Left ventricle myocardium inferior (tissue), 1 donor: ENCODE results near the gene TMEM238. TPM values are rescaled to one million over a fixed set of nuclear protein-coding genes. Genes with fewer than 3 reads are reported as not detected.

Experiments
- DNase-seq: peaks from one replicate; pipeline ENCODE4 v3.0.0-alpha.2; 2020
- H3K27ac ChIP-seq: fragments of 200-600 bp; replicated peaks from 2 replicates; pipeline ENCODE4 v1.8.0; 2021
- H3K27me3 ChIP-seq: fragments of 200-600 bp; 2 replicates; pipeline ENCODE4 v1.8.0; 2021; ENCODE audit warnings: low read depth
- H3K36me3 ChIP-seq: fragments of 200-600 bp; 2 replicates; pipeline ENCODE4 v1.8.0; 2021
- H3K4me1 ChIP-seq: fragments of 200-600 bp; 2 replicates; pipeline ENCODE4 v1.8.0; 2021
- H3K4me3 ChIP-seq: fragments of 200-600 bp; 2 replicates; pipeline ENCODE4 v1.8.0; 2021; ENCODE audit warnings: mild to moderate bottlenecking, moderate library complexity
- H3K9me3 ChIP-seq: fragments of 200-600 bp; replicated peaks from 2 replicates; pipeline ENCODE4 v1.8.0; 2021
- intact Hi-C: fragments of 100-400 bp; cut with micrococcal nuclease; formaldehyde crosslinking; loops from one replicate; pipeline ENCODE4 v1.11.0; 2022
- total RNA-seq: library from RNA; stranded (reverse); fragmentation: NEBNext Ultra II Directional; extraction: Animal tissue kit (Norgen Biotek cat#: 25700); gene quantifications from one replicate; pipeline ENCODE4 v1.2.1, GENCODE V29; 2021
- TF ChIP-seq, protein P1 (sequence below): fragments of 200-600 bp; IDR thresholded peaks from 2 replicates; pipeline ENCODE4 v1.8.0; 2021; ENCODE audit warnings: antibody characterized with exemption, mild to moderate bottlenecking, borderline replicate concordance
- donor health status: DM: no; HTN: yes; CAD: no; lungs with severe emphysema.

The TMEM238 gene
- total RNA-seq, 1 donor from 2014 or later = 0.69 TPM

DNA sequence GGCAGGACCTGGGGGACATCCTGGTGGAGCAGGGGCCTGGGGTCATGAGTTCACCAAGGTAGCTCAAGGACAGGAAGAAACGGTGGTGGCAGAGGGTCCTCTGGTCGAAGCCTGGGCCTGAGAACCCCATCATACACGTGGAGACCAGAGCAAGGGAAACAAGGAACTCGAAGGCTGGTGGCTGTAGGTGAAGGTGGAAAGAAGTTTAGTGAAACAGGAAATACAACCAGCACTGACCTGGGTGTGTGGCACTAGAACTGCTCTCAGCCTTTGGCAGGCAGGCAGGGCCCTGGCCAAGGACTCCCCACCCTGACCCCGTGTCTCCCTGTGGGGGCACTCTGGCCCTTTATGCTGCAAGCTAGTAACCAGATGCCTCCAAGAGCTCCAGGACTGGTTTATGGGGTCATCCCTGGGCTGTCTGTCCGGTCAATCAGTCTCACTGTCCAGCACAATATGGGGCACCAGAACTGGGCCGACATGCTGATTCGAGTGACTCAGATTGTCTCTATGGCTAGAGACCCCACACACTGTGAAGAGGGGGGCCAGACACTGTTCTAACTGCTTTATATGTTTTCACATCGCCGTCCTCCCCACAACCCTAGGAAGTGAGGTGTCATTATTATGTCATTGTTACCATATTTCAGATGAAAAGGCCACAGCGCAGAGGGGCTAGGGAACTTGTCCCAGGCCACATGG lies 33.3 kb downstream of the TMEM238 start:
- Histone ChIP-seq H3K36me3 (peaks cover 8% of the 10 kb centered on the region), H3K27ac (no peak overlapping the region), H3K27me3 (peaks cover 60% of the 10 kb centered on the region), H3K4me3 (no peak overlapping the region), H3K9me3 (no peaks in the 10 kb centered on the region), H3K4me1 (peaks cover 19% of the 10 kb centered on the region)
- DNase-seq = no peak
- intact Hi-C loops = no loop called here
- TF ChIP-seq, protein P1, sequence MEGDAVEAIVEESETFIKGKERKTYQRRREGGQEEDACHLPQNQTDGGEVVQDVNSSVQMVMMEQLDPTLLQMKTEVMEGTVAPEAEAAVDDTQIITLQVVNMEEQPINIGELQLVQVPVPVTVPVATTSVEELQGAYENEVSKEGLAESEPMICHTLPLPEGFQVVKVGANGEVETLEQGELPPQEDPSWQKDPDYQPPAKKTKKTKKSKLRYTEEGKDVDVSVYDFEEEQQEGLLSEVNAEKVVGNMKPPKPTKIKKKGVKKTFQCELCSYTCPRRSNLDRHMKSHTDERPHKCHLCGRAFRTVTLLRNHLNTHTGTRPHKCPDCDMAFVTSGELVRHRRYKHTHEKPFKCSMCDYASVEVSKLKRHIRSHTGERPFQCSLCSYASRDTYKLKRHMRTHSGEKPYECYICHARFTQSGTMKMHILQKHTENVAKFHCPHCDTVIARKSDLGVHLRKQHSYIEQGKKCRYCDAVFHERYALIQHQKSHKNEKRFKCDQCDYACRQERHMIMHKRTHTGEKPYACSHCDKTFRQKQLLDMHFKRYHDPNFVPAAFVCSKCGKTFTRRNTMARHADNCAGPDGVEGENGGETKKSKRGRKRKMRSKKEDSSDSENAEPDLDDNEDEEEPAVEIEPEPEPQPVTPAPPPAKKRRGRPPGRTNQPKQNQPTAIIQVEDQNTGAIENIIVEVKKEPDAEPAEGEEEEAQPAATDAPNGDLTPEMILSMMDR = no peak

DNA sequence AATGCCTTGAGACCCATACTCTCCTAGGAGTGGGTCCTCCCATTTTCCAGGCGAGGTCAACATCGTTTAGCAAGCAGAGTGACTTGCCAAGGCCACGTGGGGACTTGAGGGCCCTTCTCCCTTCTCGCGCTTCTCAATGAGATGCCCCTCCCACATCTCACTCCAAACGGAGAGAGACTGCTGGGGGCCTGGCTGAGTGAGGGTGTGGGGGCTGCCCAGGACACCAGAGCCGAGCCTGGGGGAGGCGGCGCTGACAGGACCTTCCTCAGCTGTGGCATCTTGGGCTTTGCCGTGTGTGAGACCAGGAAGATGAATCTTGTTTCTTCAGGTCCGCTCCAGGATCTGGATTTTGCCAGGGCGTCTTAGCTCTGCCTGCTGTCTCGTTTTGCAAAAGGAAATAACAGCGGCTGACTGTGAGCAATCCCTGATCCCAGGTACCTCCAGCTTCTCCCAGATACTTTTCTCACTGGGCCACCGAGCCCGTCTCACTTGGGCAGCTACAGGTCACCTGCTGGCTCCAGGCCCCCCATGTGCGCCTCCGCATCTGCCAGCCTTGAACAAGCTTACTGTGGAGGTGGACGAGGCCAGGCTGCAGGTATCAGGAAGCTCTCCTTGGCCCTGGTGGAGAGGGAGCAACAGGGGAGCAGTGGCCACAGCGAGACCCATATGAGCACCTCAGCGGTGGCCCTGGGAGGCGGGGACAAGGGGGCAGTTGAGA lies 35.6 kb downstream of the TMEM238 start:
- peaks cover 13% of the 10 kb centered on the region for H3K36me3 ChIP-seq
- no peak overlapping the region for H3K27ac ChIP-seq
- intact Hi-C loops = no loop called here
- H3K4me3 ChIP-seq = no peak overlapping the region
- no peak for DNase-seq
- TF ChIP-seq, protein P1 = no peak
- peaks cover 38% of the 10 kb centered on the region for H3K27me3 ChIP-seq
- H3K9me3 ChIP-seq = no peaks in the 10 kb centered on the region
- H3K4me1 ChIP-seq = peaks cover 5% of the 10 kb centered on the region

DNA sequence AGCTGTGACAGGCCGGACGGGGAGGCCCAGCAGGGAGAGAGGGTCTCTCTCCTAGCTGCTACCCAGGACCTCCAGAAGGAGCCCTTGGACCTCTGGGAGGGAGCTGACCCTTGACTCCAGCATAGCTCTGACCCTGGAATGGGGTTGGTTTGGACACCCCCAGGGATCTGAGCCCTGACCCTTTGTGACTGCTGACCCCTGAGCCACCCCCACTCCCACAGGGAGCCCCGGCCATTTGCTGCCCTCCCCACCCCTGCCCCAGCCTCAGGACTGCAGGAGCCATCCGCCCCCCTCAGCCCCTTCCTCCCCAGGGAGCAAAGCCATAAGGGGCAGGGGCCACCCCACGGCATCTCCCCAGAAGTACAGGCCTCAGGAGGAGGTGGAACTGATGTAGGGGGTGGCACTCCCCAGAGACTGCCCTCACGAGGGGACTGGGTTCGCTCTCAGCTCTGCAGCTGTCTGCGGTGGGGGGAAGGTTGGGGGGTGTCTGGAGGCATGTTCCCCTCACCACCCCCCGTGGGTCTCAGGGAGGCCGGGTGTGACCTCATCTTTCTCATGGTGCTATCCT lies 36.6 kb downstream of the TMEM238 start:
- Histone ChIP-seq H3K4me3 (no peak overlapping the region), H3K9me3 (no peaks in the 10 kb centered on the region), H3K27me3 (peaks cover 28% of the 10 kb centered on the region), H3K27ac (no peak overlapping the region), H3K4me1 (no peaks in the 10 kb centered on the region), H3K36me3 (peaks cover 23% of the 10 kb centered on the region)
- intact Hi-C loops = no loop called here
- DNase-seq = no peak
- TF ChIP-seq, protein P1 = no peak

DNA sequence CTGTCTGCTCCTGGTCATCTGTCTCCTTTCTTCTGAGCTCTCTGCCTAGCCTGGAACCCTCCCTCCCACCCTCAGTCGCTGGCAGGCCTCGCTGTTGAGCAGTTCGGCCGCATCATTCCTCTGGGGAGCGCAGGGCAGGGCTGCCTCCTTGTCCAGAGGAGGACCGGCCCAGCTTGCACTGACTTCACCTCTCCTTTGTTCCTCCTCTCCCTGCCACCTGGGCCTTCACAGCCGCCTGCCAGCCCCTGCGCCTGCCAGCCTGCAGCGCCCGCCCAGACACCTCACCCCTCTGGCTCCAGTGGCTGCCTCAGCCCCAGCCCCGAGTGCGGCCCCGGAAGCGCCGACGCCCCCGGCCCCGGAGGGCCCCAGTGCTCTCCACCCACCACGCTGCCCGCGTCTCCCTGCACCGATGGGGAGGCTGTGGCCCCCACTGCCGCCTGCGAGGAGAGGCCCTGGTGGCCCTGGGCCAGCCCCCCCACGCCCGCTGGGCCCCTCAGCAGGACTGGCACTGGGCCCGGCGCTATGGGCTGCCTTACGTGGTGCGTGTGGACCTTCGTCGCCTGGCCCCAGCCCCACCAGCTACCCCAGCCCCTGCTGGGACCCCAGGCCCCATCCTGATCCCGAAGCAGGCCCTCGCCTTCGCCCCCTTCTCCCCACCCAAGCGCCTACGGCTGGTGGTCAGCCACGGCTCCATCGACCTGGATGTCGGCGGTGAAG lies 37.2 kb downstream of the TMEM238 start:
- no peak overlapping the region for H3K27ac ChIP-seq
- intact Hi-C loops = no loop called here
- peaks cover 22% of the 10 kb centered on the region for H3K27me3 ChIP-seq
- TF ChIP-seq, protein P1 = no peak
- H3K4me1 ChIP-seq = peaks cover under 1% of the 10 kb centered on the region
- DNase-seq = no peak
- no peak overlapping the region for H3K4me3 ChIP-seq
- peaks cover 29% of the 10 kb centered on the region for H3K36me3 ChIP-seq
- no peaks in the 10 kb centered on the region for H3K9me3 ChIP-seq
